Subcutaneous abdominal adipose tissue (tissue), 5 donors: ENCODE results near the gene NUMA1.

Experiments used
- H3K27ac ChIP-seq: one replicate; pipeline ENCODE4 v1.7.0; 2013; ENCODE audit warnings: low read depth, mild to moderate bottlenecking, inconsistent platforms, low read length, moderate library complexity
- H3K27me3 ChIP-seq, 5 donors: one replicate each; pipeline ENCODE4 v1.7.0; 2013; ENCODE audit warnings: low read length in 5 of 5, inconsistent platforms in 1 of 5; ENCODE audit not compliant: control insufficient read depth in 5 of 5, insufficient read depth in 4 of 5
- H3K36me3 ChIP-seq, 5 donors: one replicate each; pipeline ENCODE4 v1.7.0; 2013; ENCODE audit warnings: low read length in 5 of 5; ENCODE audit not compliant: control insufficient read depth in 5 of 5, insufficient read depth in 5 of 5
- H3K4me1 ChIP-seq, 5 donors: one replicate each; pipeline ENCODE4 v1.7.0; 2013; ENCODE audit warnings: low read length in 5 of 5, mild to moderate bottlenecking in 3 of 5, moderate library complexity in 1 of 5; ENCODE audit not compliant: control insufficient read depth in 5 of 5, insufficient read depth in 5 of 5
- H3K4me3 ChIP-seq, 5 donors: one replicate each; pipeline ENCODE4 v1.7.0; 2013; ENCODE audit warnings: low read length in 5 of 5, low read depth in 1 of 5
- H3K9ac ChIP-seq, 5 donors: one replicate each; pipeline ENCODE4 v1.7.0; 2013; ENCODE audit warnings: low read length in 5 of 5, mild to moderate bottlenecking in 4 of 5, moderate library complexity in 3 of 5
- H3K9me3 ChIP-seq, 5 donors: one replicate each; pipeline ENCODE4 v1.7.0; 2013; ENCODE audit warnings: low read length in 5 of 5; ENCODE audit not compliant: control insufficient read depth in 5 of 5
- donor health status: healthy.
- donor health status: healthy.
- donor health status: healthy.
- donor health status: healthy.
- donor health status: healthy.

NUMA1 gene

DNA sequence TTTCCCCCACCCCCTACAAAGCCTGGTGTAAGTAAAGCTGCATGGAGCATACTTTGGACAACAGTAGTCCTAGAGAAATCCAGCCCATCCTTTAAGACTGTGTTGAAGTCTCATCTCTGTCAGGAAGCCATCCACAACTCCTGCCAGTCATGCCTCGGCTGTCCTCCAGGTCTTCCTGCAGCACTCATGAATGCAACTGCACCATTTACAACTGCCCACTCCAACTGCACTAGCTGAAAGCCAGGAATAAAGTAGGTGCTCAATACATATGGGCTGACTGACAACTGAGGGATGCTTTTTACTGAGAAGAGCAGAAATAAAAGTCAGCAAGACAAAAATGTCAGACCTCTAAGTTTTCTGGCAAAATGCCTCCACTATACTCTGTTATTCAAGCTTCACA is 54.3 kb downstream of the NUMA1 start:
- Histone ChIP-seq H3K9ac (peak overlapping the region in 1 of 5 donors; percentile 39), H3K36me3 (peaks cover 32 to 72% (median 66%) of the 10 kb centered on the region in 5 donors), H3K27me3 (no peaks in the 10 kb centered on the region), H3K4me3 (no peak overlapping the region), H3K27ac (peak overlapping the region; percentile 64), H3K9me3 (no peaks in the 10 kb centered on the region), H3K4me1 (peaks cover 6 to 40% (median 35%) of the 10 kb centered on the region in 5 donors)

DNA sequence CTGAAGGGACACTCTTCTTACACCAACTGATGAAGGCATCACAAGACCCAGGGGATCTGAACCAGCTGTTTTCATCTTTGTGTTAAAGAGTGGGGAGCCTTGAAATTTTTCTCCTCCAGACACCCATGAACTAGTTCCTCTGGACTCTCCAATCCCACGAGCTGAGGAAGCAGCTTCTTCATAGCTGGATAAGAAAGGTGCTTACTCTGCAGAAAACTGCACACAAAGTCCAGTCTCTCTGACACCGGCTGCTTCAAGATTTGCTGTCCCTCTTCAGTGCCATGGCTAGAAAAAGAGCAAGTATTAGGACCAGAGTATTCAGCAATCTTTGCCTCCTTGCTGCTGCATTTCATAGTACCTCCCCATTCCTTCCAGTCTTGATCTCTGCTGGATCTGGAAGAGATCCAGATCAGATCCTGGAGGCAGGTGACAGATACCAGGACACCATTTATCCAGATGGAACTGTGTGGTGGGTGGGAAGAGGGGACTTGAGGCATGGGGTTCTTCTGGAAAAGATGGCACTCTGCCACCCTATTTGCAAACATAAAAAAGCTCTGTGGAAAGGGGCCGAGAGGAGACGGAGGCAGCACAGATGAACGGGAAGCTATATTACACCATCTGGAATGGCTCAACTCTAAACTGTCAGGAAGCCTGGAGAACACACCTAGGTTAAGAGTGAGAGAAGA is 56.1 kb downstream of the NUMA1 start:
- peaks cover 3 to 34% (median 27%) of the 10 kb centered on the region in 5 donors for H3K4me1 ChIP-seq
- H3K36me3 ChIP-seq = peaks cover 36 to 83% (median 76%) of the 10 kb centered on the region in 5 donors
- H3K9me3 ChIP-seq = no peaks in the 10 kb centered on the region
- no peak overlapping the region for H3K9ac ChIP-seq
- H3K4me3 ChIP-seq = no peak overlapping the region
- H3K27ac ChIP-seq = no peak overlapping the region
- no peaks in the 10 kb centered on the region for H3K27me3 ChIP-seq

DNA sequence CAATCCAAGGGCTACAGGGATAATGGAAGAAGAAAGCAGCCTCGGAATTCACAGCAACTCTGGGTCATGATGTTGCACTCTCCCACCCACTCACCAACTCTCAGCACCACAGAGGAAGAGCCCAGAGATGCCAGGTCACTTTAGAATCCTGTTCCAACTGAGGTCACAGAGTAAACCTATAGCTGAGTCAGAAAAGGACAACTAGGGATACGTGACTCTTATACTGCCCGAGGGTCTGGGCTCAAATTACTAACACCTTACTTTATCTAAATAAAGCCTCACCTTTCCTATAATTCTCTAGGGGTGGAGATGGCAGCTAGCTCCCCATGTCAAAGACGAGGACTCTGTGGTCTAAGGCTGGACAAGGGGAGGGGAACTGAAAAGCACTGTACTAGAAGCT is 57.0 kb downstream of the NUMA1 start:
- Histone ChIP-seq H3K36me3 (peaks cover 32 to 83% (median 76%) of the 10 kb centered on the region in 5 donors), H3K27ac (no peak overlapping the region), H3K4me3 (no peak overlapping the region), H3K27me3 (no peaks in the 10 kb centered on the region), H3K4me1 (peaks cover 3 to 31% (median 27%) of the 10 kb centered on the region in 5 donors), H3K9ac (no peak overlapping the region), H3K9me3 (no peaks in the 10 kb centered on the region)

DNA sequence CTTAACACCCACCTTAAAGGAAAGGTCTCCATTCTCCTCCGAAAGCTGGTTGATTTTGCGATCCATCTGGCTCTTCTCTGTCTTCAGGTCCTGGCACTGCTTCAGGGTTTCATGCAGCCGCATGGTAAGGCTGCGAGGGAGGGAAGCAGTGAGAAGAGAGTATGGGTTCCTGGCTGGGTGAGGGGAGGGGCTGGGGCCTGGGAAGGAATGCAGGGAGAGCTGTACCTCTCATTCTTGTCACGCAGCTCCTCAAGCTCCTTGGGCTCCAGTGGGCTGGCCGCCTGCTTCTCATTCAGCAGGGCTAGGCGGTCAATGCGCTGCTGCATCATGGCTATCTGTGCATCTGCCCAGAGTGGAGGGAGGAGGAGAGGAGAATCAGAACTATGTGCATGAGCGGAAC is 62.2 kb downstream of the NUMA1 start:
- H3K9ac ChIP-seq = no peak overlapping the region
- H3K27ac ChIP-seq = no peak overlapping the region
- H3K4me3 ChIP-seq = no peak overlapping the region
- peaks cover 20 to 100% (median 98%) of the 10 kb centered on the region in 5 donors for H3K36me3 ChIP-seq
- H3K4me1 ChIP-seq = peaks cover 8 to 18% (median 17%) of the 10 kb centered on the region in 5 donors
- H3K27me3 ChIP-seq = no peaks in the 10 kb centered on the region
- no peaks in the 10 kb centered on the region for H3K9me3 ChIP-seq

DNA sequence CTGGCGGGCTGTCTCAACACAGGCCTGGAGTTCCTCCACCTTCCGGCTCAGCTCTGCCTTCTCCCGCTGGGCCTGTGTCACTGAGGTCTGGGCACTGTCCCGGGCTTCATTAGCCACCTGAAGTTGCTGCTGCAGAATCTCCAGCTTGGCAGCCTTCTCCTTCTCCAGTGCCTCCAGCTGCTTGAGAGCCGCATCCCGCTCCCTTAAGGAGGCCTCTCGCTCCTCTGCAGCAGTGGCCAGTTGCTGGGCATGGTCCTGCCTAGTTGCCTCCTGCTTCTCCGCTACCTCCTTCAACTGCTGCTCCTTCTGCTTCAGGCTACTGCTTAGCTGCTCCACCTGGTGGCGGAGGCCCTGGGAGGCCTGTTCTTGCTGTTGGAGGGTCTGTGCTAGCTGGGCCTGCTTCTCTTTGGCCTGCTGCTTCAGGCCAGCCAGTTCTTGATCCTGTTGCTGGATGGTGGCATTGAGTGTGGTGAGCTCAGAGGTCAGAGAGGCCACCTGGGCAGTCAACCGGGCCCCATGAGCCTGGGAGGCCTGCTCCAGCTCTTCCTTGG is 64.8 kb downstream of the NUMA1 start:
- H3K36me3 ChIP-seq = peaks cover 16 to 100% (median 99%) of the 10 kb centered on the region in 5 donors
- no peak overlapping the region for H3K9ac ChIP-seq
- no peaks in the 10 kb centered on the region for H3K9me3 ChIP-seq
- no peak overlapping the region for H3K27ac ChIP-seq
- H3K27me3 ChIP-seq = no peaks in the 10 kb centered on the region
- H3K4me3 ChIP-seq = no peak overlapping the region
- H3K4me1 ChIP-seq = peaks cover 10 to 31% (median 22%) of the 10 kb centered on the region in 5 donors

DNA sequence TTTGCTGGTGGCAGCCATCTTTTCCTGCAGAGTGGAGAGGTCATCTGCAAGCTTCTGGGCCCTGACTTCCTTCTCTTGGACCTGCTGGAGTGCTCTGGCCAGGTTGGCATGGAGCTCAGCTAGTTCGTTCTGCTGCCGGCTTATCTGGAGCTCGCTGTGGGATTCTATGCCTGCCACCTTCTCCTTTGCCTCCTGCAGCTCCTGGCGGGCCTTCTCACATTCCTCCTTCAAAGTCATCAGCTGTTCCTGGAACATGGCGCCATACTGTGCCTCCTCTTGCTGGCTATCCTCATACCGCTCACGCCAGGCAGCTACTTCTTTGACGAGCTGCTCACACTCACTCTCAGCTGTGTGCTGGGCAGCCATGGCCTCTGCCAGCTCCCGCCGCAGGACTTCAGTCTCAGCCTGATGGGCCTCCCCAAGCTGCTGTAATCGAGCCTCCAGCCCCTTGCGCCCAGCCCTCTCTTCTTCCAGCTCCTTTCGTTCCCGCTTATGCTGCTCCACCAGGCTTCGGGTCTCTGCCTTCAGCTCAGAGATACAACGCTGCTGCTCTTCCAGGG is 65.5 kb downstream of the NUMA1 start:
- Histone ChIP-seq H3K4me1 (peaks cover 10 to 31% (median 22%) of the 10 kb centered on the region in 5 donors), H3K36me3 (peaks cover 18 to 100% (median 100%) of the 10 kb centered on the region in 5 donors), H3K27ac (no peak overlapping the region), H3K27me3 (no peaks in the 10 kb centered on the region), H3K9me3 (no peaks in the 10 kb centered on the region), H3K4me3 (no peak overlapping the region), H3K9ac (no peak overlapping the region)

DNA sequence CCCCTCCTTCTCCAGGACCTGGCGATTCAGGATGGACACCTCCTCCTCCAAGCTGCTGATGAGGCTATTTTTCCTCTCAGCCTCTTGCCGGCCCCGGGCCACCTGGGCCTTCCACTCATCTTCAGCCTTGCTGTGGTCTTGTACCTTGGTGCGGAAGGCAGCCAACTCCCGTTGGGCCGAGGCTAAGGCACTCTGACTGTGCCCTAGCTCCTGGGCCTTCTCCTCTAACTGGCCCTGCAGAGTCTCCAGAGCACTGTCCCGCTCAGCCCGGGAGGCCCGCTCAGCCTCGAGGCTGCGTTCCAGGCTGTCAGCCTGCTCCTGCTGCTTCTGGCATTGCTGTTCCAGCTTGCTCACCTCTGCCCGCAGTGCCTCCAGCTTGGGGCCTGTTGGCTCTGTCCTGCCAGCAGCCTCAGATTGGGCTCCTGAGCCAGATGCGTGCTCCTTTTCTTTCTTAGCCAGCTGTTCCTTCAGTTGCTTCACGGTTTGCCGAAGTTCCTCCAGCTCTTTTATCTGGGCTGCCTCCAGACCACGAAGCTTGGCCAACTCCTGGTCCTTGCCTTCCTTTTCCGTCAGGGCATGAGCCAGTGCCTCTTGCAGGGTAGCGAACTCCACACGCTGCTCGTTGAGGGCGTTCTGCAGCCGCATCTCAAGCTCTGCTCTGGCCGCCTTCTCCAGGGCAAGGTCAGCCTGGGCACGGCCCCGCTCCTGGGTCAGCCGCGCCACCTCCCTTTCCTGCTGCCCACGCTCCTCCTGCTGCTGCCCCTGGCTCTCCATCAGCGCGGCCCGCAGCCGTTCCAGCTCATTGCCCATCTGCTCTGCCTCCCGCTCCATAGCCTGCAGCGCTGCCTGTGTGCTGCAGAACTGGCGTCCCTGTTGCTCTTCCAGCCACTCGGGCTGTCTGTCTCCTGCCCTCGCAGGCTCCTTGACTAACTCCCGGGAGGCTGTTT is 66.3 kb downstream of the NUMA1 start:
- peaks cover 10 to 31% (median 22%) of the 10 kb centered on the region in 5 donors for H3K4me1 ChIP-seq
- no peaks in the 10 kb centered on the region for H3K9me3 ChIP-seq
- no peak overlapping the region for H3K9ac ChIP-seq
- H3K4me3 ChIP-seq = no peak overlapping the region
- no peaks in the 10 kb centered on the region for H3K27me3 ChIP-seq
- H3K36me3 ChIP-seq = peaks cover 16 to 100% (median 100%) of the 10 kb centered on the region in 5 donors
- no peak overlapping the region for H3K27ac ChIP-seq

DNA sequence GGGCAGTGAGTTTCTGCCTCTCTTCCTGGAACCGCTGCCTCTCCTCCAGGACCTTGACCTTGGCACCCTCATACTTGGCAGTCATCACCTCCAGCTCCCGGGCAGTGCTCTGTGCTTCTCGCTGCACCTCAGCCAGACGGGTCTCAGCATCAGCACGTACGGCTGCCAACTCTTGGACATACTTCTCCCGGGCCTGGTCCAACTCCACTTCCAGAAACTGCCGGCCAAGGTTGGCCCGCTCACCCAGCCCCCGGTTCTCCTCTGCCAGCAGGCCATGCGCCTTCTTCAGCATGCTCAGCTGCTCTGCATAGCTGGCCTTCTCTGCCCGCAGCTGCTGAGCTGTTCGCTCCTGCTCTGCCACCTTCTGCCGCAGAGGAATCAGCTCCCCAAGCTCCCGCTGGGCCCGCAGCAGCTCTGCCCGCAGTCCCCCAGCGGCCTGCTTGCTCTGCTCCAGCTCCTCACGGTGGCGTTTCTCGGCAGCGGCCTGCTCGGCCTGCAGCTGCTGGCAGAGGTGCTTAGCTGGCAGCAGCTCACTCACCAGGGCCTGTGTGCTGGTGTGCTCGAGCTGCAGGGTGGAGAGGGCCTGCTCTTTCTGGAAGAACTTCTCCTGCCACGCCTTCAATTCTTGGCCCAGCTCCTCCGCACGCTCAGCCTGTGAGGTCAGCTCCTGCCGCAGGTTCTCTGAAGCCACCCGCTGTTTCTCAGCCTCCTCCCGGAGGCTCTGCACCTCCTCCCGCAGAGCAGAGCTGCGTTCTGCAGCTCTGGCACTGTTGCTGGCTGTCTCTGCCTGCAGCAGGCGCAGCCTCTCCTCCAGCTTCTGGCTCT is 67.2 kb downstream of the NUMA1 start:
- Histone ChIP-seq H3K4me1 (peaks cover 10 to 31% (median 22%) of the 10 kb centered on the region in 5 donors), H3K9me3 (no peaks in the 10 kb centered on the region), H3K36me3 (peaks cover 16 to 100% (median 99%) of the 10 kb centered on the region in 5 donors), H3K27ac (no peak overlapping the region), H3K9ac (no peak overlapping the region), H3K27me3 (no peaks in the 10 kb centered on the region), H3K4me3 (no peak overlapping the region)

DNA sequence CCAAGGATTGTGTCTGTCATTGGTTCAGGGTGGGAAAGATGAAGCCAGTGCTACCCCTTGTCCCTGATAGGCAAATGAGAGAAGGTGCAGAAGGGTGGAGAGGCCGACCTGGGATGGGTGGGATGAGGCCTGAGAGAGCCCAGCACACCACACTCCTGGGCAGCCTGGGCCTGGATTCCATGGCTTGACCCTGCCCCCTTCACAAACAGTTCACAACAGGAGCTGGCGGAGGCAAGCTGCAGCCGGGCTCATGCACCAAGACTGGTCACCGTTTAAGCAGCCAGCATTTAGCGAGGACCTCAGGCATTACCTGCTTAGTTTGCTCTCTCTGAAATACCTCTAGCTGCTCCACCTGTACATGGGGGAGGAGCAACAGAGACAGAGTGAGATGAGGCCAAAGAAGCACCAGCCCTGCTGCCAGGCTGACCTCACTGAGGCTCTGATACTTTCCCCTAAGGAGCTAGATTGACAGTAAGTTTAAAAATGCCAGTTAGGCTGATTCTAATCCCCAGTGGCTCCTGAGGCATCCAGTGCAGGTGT is 68.2 kb downstream of the NUMA1 start:
- peaks cover 10 to 31% (median 22%) of the 10 kb centered on the region in 5 donors for H3K4me1 ChIP-seq
- H3K27me3 ChIP-seq = no peaks in the 10 kb centered on the region
- no peak overlapping the region for H3K9ac ChIP-seq
- H3K36me3 ChIP-seq = peaks cover 13 to 100% (median 99%) of the 10 kb centered on the region in 5 donors
- H3K9me3 ChIP-seq = no peaks in the 10 kb centered on the region
- no peak overlapping the region for H3K27ac ChIP-seq
- H3K4me3 ChIP-seq = no peak overlapping the region
